BE2C (cell line): ENCODE data around the gene OR51A2. TPM values are rescaled to one million over a fixed set of nuclear protein-coding genes. Genes with fewer than 3 reads are reported as not detected.
"Not testable (repeated sequence)": the region's sequence is repeated elsewhere in the genome, so short reads cannot be mapped to it uniquely, and the experiment has no call there.

Experiments used
- DNase-seq: peaks from one replicate; pipeline ENCODE4 v3.0.0-alpha.2; 2020
- H3K27me3 ChIP-seq: fragments of 250-450 bp; sonication (Bioruptor Pico); 2 replicates; pipeline ENCODE4 v1.5.1; 2020; ENCODE audit warnings: mild to moderate bottlenecking
- H3K36me3 ChIP-seq: fragments of 250-450 bp; sonication (Bioruptor Pico); 2 replicates; pipeline ENCODE4 v1.5.1; 2020; ENCODE audit warnings: mild to moderate bottlenecking
- H3K4me1 ChIP-seq: fragments of 250-450 bp; sonication (Bioruptor Pico); 2 replicates; pipeline ENCODE4 v1.5.1; 2020
- H3K4me3 ChIP-seq: 2 replicates; pipeline ENCODE4 v1.5.1; 2011; ENCODE audit warnings: low read depth, low read length
- H3K9me3 ChIP-seq: fragments of 250-450 bp; sonication (Bioruptor Pico); 2 replicates; pipeline ENCODE4 v1.5.1; 2020
- CTCF ChIP-seq: IDR thresholded peaks from 2 replicates; pipeline ENCODE4 v1.5.1; 2012; ENCODE audit warnings: mild to moderate bottlenecking, low read depth, low read length
- polyA plus RNA-seq: library from polyadenylated mRNA; unstranded; fragments of >200 nt; gene quantifications from one replicate; pipeline ENCODE4 v1.2.1, GENCODE V29; 2012; ENCODE audit warnings: low read depth, missing spikeins; ENCODE audit not compliant: insufficient read length, insufficient read depth

Gene OR51A2
- polyA plus RNA-seq: not detected

GRCh38 chr11:4955613-4956012, at the start of gene OR51A2:
OR51A2 (minus strand) TSS chr11:4955713; CDS start chr11:4955713, 0 bp downstream.
- not testable (repeated sequence) for H3K9me3 ChIP-seq, H3K27me3 ChIP-seq, DNase-seq, H3K4me3 ChIP-seq, H3K36me3 ChIP-seq, H3K4me1 ChIP-seq

GRCh38 chr11:5004424-5005274, 49.1 kb upstream of the OR51A2 start:
- peak; percentile 44 for TF ChIP-seq CTCF
- Histone ChIP-seq H3K4me1 (no peaks in the 10 kb centered on the region), H3K27me3 (no peaks in the 10 kb centered on the region), H3K9me3 (no peaks in the 10 kb centered on the region), H3K36me3 (no peaks in the 10 kb centered on the region), H3K4me3 (no peak overlapping the region)
- DNase-seq: peak; percentile 42

GRCh38 chr11:4994551-4994950, 39.0 kb upstream of the OR51A2 start, which contains the start of gene OR51L1:
OR51L1 (plus strand) TSS chr11:4994851; CDS start chr11:4998983, 4,132 bp downstream.
- no peaks in the 10 kb centered on the region for H3K4me1 ChIP-seq
- H3K4me3 ChIP-seq: no peak within 1 kb of the TSS
- H3K36me3 ChIP-seq: no peaks in the 10 kb centered on the region
- TF ChIP-seq CTCF: no peak
- no peaks in the 10 kb centered on the region for H3K27me3 ChIP-seq
- no peak for DNase-seq
- H3K9me3 ChIP-seq: no peaks in the 10 kb centered on the region

GRCh38 chr11:4991060-4991459, 35.5 kb upstream of the OR51A2 start:
- Histone ChIP-seq H3K27me3 (no peaks in the 10 kb centered on the region), H3K9me3 (no peaks in the 10 kb centered on the region), H3K4me3 (no peak overlapping the region), H3K4me1 (no peaks in the 10 kb centered on the region), H3K36me3 (no peaks in the 10 kb centered on the region)
- TF ChIP-seq CTCF: no peak
- no peak for DNase-seq

- DNase-seq: no peak
- Histone ChIP-seq H3K4me1 (no peaks in the 10 kb centered on the region), H3K4me3 (no peak overlapping the region), H3K27me3 (no peaks in the 10 kb centered on the region), H3K36me3 (no peaks in the 10 kb centered on the region), H3K9me3 (no peaks in the 10 kb centered on the region)
- TF ChIP-seq CTCF: no peak
These were observed 28.3 kb upstream of the OR51A2 start for GRCh38 chr11:4983841-4984240.

- no peaks in the 10 kb centered on the region for H3K4me1 ChIP-seq
- no peak for DNase-seq
- TF ChIP-seq CTCF: no peak
- no peak overlapping the region for H3K4me3 ChIP-seq
- H3K36me3 ChIP-seq: no peaks in the 10 kb centered on the region
- H3K9me3 ChIP-seq: no peaks in the 10 kb centered on the region
- no peaks in the 10 kb centered on the region for H3K27me3 ChIP-seq
These were observed 27.2 kb upstream of the OR51A2 start for GRCh38 chr11:4982678-4983077.
